Colonic mucosa (tissue), 4 donors: Measurements from ENCODE around the gene DUS2. TPM values are rescaled to one million over a fixed set of nuclear protein-coding genes. Genes with fewer than 3 reads are reported as not detected.
"Not testable (repeated sequence)": the region's sequence is repeated elsewhere in the genome, so short reads cannot be mapped to it uniquely, and the experiment has no call there.

Source experiments
- DNase-seq: peaks from one replicate; pipeline ENCODE4 v3.0.0-alpha.2; 2020
- H3K27ac ChIP-seq: fragments of 200-600 bp; one replicate; pipeline ENCODE4 v1.8.0; 2021
- H3K27me3 ChIP-seq: fragments of 200-600 bp; one replicate; pipeline ENCODE4 v1.8.0; 2021
- H3K36me3 ChIP-seq: fragments of 200-600 bp; one replicate; pipeline ENCODE4 v1.8.0; 2021
- H3K4me1 ChIP-seq: fragments of 200-600 bp; one replicate; pipeline ENCODE4 v1.8.0; 2021; ENCODE audit warnings: mild to moderate bottlenecking
- H3K4me3 ChIP-seq: fragments of 200-600 bp; one replicate; pipeline ENCODE4 v1.8.0; 2021
- H3K9ac ChIP-seq, 2 donors: one replicate each; pipeline ENCODE4 v1.7.0; 2013; ENCODE audit warnings: control low read depth in 2 of 2, low read depth in 2 of 2, low read length in 2 of 2
- H3K9me3 ChIP-seq: fragments of 200-600 bp; one replicate; pipeline ENCODE4 v1.8.0; 2021
- intact Hi-C: fragments of 100-400 bp; cut with DNase I; formaldehyde crosslinking; loops from one replicate; pipeline ENCODE4 v1.14.1; 2022
- total RNA-seq, 2 donors: library from RNA; stranded (reverse); fragmentation: NEBNext Ultra II Directional in 1 of 2; extraction: Animal tissue kit (Norgen Biotek cat#: 25700) in 1 of 2; gene quantifications; one replicate each; pipeline ENCODE4 v1.2.1, GENCODE V29; 2021
- TF ChIP-seq, protein P1 (sequence below): fragments of 200-600 bp; IDR thresholded peaks from one replicate; pipeline ENCODE4 v1.8.0; 2022; ENCODE audit warnings: antibody characterized with exemption, mild to moderate bottlenecking
- donor health status: healthy.
- donor health status: DM: no; HTN: no; CAD: no.
- donor health status: DM: no; HTN: no; CAD: no.

DUS2 gene
- total RNA-seq, 2 donors from 2014 or later: 13.1 to 24.6 TPM

DNA sequence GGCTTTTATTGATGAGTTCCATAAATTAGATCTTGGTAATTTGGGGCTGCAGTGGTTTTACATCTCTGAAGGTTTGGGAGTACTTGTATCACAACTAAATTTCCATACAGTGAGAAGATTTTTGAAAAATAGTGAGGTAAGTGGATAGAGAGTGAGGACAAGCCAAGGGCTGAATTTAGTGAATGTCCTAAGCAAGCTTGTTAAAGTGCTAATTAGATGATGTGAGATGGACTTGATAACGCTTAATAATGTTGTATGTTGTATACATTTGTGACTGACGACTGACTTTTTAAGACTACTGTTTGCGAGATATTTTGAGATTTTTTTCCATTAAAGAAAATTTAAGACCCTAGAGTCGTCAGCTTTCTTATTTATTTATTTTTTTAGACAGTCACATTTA, 66.0 kb downstream of the DUS2 start:
- no peaks in the 10 kb centered on the region for H3K36me3 ChIP-seq
- H3K4me1 ChIP-seq: peaks cover 8% of the 10 kb centered on the region
- TF ChIP-seq, protein P1, sequence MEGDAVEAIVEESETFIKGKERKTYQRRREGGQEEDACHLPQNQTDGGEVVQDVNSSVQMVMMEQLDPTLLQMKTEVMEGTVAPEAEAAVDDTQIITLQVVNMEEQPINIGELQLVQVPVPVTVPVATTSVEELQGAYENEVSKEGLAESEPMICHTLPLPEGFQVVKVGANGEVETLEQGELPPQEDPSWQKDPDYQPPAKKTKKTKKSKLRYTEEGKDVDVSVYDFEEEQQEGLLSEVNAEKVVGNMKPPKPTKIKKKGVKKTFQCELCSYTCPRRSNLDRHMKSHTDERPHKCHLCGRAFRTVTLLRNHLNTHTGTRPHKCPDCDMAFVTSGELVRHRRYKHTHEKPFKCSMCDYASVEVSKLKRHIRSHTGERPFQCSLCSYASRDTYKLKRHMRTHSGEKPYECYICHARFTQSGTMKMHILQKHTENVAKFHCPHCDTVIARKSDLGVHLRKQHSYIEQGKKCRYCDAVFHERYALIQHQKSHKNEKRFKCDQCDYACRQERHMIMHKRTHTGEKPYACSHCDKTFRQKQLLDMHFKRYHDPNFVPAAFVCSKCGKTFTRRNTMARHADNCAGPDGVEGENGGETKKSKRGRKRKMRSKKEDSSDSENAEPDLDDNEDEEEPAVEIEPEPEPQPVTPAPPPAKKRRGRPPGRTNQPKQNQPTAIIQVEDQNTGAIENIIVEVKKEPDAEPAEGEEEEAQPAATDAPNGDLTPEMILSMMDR: no peak
- no peak overlapping the region for H3K27ac ChIP-seq
- no peaks in the 10 kb centered on the region for H3K9me3 ChIP-seq
- no peak overlapping the region for H3K9ac ChIP-seq
- intact Hi-C loops: no loop called here
- no peak overlapping the region for H3K4me3 ChIP-seq
- H3K27me3 ChIP-seq: no peaks in the 10 kb centered on the region
- no peak for DNase-seq

DNA sequence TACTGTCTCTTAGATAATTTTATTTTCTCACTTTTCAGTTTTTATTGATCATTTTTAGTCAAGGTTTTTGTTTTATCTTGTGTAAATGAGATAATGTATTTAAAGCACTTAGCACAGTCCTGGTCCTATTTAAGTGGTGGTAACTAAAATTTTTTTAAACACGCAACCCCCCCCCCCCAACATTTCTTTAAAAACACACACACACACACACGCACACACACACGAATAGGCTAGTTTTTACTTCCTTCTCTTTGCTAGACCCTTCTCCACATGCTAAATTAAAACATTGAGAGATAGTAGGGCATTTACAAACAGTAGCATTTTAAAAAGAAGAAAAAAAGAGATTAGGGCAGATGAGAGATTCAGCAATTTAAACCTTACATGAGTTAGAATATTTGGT, 67.0 kb downstream of the DUS2 start:
- TF ChIP-seq, protein P1: no peak
- Histone ChIP-seq H3K4me3 (no peak overlapping the region), H3K27ac (no peak overlapping the region), H3K9me3 (no peaks in the 10 kb centered on the region), H3K27me3 (no peaks in the 10 kb centered on the region), H3K9ac (no peak overlapping the region), H3K4me1 (peaks cover 4% of the 10 kb centered on the region), H3K36me3 (no peaks in the 10 kb centered on the region)
- intact Hi-C loops: loop anchor here (5.0 to 10.0 kb wide), 2 partner anchors 65 to 137 kb away; no protein-coding TSS in a partner anchor
- DNase-seq: no peak

DNA sequence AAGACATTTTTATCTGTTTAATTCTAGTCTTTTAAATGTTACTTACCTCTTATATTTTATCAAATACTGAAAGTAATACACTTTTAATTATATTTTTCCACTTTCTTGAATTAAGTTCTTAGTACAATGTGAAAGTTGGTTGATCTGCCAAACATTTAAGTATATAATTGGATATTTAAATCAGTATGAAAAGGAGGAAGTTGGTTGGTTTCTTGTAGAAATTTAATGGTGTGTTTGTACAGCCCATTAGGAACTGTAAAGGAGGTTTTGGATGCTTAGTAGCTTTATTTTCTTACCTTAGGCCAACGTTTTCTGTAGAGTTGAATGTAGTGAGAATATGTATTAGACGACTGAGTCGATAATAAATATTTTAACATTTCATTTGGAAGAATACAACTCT, 67.4 kb downstream of the DUS2 start:
- Histone ChIP-seq H3K27ac (no peak overlapping the region), H3K9ac (no peak overlapping the region), H3K27me3 (no peaks in the 10 kb centered on the region), H3K36me3 (no peaks in the 10 kb centered on the region), H3K9me3 (no peaks in the 10 kb centered on the region), H3K4me3 (no peak overlapping the region), H3K4me1 (peaks cover 4% of the 10 kb centered on the region)
- DNase-seq: no peak
- intact Hi-C loops: loop anchor here (5.0 to 10.0 kb wide), 2 partner anchors 64 to 137 kb away; no protein-coding TSS in a partner anchor
- TF ChIP-seq, protein P1: no peak

DNA sequence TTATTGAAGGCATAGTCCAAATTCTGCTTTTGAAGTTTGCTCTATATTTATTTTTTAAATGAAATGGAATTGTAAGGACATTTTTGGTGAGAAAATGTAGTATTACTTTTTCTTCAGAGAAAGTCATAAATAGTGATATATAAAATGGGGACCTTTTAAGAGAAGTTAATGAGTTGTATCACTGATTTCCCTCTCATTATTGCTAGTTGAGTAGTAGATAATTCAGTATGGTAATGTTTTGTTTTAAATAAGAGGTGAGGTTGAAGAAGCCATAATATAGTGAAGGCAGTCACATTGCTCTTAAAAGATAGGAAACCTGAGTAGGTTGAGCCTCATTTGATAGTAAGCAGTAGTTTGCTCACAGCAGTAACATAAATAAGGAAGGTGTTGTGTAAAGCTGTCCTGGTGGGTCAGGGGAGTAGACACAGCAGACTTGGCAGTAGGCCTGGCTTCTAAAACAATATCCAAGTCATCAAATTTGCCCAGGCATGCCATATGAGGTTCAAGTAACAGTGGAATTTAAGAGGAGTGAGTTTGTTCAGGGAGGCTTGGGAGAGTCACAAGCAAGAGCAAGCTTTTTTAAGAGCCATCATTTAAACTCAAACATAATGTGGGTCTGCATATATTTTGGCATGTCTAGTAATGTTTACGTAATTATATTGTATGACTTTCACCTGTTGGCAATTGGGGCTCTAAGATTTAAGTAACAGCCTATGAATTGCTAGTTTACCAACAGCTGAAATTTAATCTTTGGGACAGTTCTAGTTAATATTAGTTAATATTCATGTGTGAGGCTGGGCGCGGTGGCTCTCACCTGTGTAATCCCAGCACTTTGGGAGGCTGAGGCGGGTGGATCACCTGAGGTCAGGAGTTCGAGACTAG, 68.5 kb downstream of the DUS2 start:
- no peaks in the 10 kb centered on the region for H3K27me3 ChIP-seq
- no peak overlapping the region for H3K4me3 ChIP-seq
- no peak overlapping the region for H3K27ac ChIP-seq
- H3K9ac ChIP-seq: no peak overlapping the region
- peaks cover 4% of the 10 kb centered on the region for H3K4me1 ChIP-seq
- intact Hi-C loops: loop anchor here (5.0 to 10.0 kb wide), 2 partner anchors 63 to 136 kb away; no protein-coding TSS in a partner anchor
- H3K9me3 ChIP-seq: no peaks in the 10 kb centered on the region
- TF ChIP-seq, protein P1: no peak
- no peak for DNase-seq
- H3K36me3 ChIP-seq: no peaks in the 10 kb centered on the region

DNA sequence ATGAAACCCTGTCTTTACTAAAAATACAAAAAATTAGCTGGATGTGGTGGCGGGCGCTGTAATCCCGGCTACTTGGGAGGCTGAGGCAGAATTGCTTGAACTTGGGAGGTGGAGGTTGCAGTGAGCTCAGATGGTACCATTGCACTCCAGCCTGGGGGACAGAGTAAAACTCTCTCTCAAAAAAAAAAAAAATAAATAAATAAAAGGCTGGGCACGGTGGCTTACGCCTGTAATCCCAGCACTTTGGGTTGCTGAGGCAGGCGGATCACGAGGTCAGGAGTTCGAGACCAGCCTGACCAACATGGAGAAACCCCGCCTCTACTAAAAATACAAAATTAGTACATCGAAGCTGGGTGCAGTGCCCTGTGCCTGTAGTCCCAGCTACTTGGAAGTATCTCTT, 69.2 kb downstream of the DUS2 start:
- H3K36me3 ChIP-seq, H3K27me3 ChIP-seq, DNase-seq, H3K4me1 ChIP-seq, H3K4me3 ChIP-seq, H3K27ac ChIP-seq, H3K9ac ChIP-seq, H3K9me3 ChIP-seq: not testable (repeated sequence)
- intact Hi-C loops: loop anchor here (5.0 to 10.0 kb wide), 2 partner anchors 63 to 135 kb away; no protein-coding TSS in a partner anchor
